ENCODE measurements around the gene TNFRSF14. TPM values are rescaled to one million over a fixed set of nuclear protein-coding genes. Genes with fewer than 3 reads are reported as not detected.

The TNFRSF14 gene
- total and polyA plus RNA-seq, 2 experiments from 2014 or later: 0.24 to 0.75 TPM

- H3K4me1 ChIP-seq (ENCODE audit: low read depth): no peaks in the 10 kb centered on the region
- no peak overlapping the region for H3K27ac ChIP-seq
- H3K36me3 ChIP-seq: no peaks in the 10 kb centered on the region
- TF ChIP-seq CTCF (IDR thresholded peaks at IDR 0.05; ENCODE audit: low read depth, low read length): no peak
- H3K4me3 ChIP-seq: no peak overlapping the region
- H3K27me3 ChIP-seq: no peaks in the 10 kb centered on the region
- no peak for DNase-seq (ENCODE audit: low read depth in 1 of 2, low spot score in 1 of 2)
- H3K9me3 ChIP-seq (ENCODE audit: low read depth): no peaks in the 10 kb centered on the region
Measured at GRCh38 chr1:2595261-2595811, 39.2 kb downstream of the TNFRSF14 start.

DNA sequence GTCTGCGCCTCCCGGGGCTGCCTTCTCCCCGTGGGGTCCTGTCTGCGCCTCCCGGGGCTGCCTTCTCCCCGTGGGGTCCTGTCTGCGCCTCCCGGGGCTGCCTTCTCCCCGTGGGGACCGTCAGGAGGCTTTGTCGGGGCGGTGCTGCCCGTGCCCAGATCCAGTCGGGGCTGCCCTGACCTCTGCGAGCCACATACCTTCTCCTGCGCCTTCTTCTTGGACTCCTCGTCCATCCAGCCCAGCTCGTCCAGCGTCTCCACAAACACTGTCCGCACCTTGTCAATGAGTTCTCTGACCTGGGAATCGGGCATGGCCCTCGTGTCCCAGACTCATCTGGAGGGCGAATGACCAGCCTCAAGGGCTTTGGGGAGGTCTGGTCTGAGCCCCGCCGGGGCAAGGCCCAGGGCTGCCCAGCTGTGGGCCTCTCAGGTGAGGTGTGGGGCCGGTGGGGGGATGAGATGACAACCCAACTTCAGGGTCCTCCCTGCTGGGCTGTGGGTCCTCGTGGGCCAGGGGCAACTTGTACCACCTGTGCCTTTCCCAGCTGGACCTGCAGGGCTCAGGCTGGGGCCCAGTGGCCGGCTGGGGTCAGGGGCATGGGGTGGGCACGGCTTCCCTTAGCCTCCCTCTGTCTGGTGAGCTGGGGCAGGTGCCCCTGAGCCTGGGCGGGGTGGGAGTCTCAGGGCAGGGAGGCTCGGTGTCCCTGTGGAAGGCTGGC lies 39.8 kb downstream of the TNFRSF14 start:
- Histone ChIP-seq H3K9me3 (ENCODE audit: low read depth) (no peaks in the 10 kb centered on the region), H3K4me3 (no peak overlapping the region), H3K36me3 (no peaks in the 10 kb centered on the region), H3K4me1 (ENCODE audit: low read depth) (no peaks in the 10 kb centered on the region), H3K27me3 (no peaks in the 10 kb centered on the region), H3K27ac (no peak overlapping the region)
- TF ChIP-seq CTCF (IDR thresholded peaks at IDR 0.05; ENCODE audit: low read depth, low read length): no peak
- no peak for DNase-seq (ENCODE audit: low read depth in 1 of 2, low spot score in 1 of 2)

DNA sequence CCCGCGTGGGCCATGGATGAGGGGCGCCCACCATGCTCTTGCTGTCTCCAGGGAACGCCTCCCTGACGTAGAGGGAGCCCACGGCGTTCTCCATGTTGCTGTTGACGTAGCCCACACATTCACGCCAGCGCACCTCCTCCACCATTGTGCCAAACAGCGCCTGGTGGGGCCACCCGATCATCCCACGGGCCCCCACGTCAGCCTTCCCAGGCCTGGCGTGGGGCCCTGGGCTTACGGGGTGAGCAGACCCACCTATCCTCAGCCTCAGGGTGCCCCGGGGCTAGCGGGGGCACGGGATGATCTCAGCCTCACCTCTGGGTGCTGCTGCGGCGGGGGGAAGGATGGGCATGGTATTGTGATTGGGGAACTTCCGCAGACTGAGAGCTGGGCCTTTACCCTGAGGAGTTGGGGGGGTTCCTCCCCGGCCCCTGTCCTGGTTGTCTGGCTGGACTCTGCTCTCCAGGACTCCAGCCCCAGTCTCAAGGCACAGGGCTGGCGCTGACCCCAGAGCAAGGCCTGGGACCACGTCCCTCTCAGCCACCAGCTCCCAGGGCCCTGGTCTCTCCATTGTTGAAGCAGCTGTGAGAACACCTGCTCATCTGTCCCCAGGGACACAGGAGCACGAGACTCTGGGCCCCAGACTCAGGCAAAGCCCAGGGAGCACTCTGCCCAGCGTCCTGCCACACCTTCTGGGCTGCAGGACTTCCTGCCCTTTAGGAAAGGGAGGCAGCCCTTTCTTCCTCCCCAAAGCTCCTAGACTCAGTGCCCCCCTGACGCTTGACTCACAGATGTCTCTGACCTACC lies 40.6 kb downstream of the TNFRSF14 start:
- Histone ChIP-seq H3K27ac (no peak overlapping the region), H3K36me3 (no peaks in the 10 kb centered on the region), H3K4me3 (no peak overlapping the region), H3K4me1 (ENCODE audit: low read depth) (no peaks in the 10 kb centered on the region), H3K27me3 (no peaks in the 10 kb centered on the region), H3K9me3 (ENCODE audit: low read depth) (no peaks in the 10 kb centered on the region)
- DNase-seq (ENCODE audit: low read depth in 1 of 2, low spot score in 1 of 2): no peak
- no peak for TF ChIP-seq CTCF (IDR thresholded peaks at IDR 0.05; ENCODE audit: low read depth, low read length)

GRCh38 chr1:2597441-2598328 lies 41.5 kb downstream of the TNFRSF14 start:
- no peaks in the 10 kb centered on the region for H3K4me1 ChIP-seq (ENCODE audit: low read depth)
- TF ChIP-seq CTCF (IDR thresholded peaks at IDR 0.05; ENCODE audit: low read depth, low read length): no peak
- no peak overlapping the region for H3K27ac ChIP-seq
- DNase-seq (ENCODE audit: low read depth in 1 of 2, low spot score in 1 of 2): no peak
- no peaks in the 10 kb centered on the region for H3K9me3 ChIP-seq (ENCODE audit: low read depth)
- H3K27me3 ChIP-seq: no peaks in the 10 kb centered on the region
- H3K36me3 ChIP-seq: no peaks in the 10 kb centered on the region
- no peak overlapping the region for H3K4me3 ChIP-seq

GRCh38 chr1:2598329-2598931 lies 42.3 kb downstream of the TNFRSF14 start:
- Histone ChIP-seq H3K27ac (no peak overlapping the region), H3K27me3 (no peaks in the 10 kb centered on the region), H3K4me1 (ENCODE audit: low read depth) (no peaks in the 10 kb centered on the region), H3K4me3 (no peak overlapping the region), H3K9me3 (ENCODE audit: low read depth) (no peaks in the 10 kb centered on the region), H3K36me3 (no peaks in the 10 kb centered on the region)
- no peak for TF ChIP-seq CTCF (IDR thresholded peaks at IDR 0.05; ENCODE audit: low read depth, low read length)
- DNase-seq (ENCODE audit: low read depth in 1 of 2, low spot score in 1 of 2): no peak
